ENCODE results near the gene SEMA4G. TPM values are rescaled to one million over a fixed set of nuclear protein-coding genes. Genes with fewer than 3 reads are reported as not detected.

Gene SEMA4G
- total and polyA plus RNA-seq, 2 of the 13 experiments (the other 11 are each of a cell fraction or from before 2014, with no cell fraction given): 46.2 to 207 TPM

DNA sequence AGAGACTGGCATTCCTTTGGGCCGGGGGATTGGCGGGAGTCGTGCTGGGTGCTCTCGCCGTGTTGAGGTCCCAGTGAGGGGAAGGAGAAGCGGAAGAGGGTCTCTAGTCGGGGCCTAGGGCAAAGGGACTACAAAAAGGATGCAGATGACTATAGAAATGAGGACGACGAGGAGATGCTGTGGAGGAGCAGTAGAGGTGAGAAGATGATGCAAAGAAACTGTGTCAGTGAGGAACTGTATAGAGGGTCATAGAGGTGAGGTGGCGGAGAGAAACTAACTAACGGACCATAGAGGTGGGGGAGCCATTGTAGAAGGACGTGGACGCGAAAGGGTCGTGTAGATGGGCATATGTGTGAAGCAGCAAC is 18.4 kb downstream of the SEMA4G start (continued):
- no peak for TF ChIP-seq ZNF577 (CRISPR knock-in tag; IDR thresholded peaks at IDR 0.05; ENCODE audit: borderline replicate concordance, low read depth)
- 0 out of 2 replicates have a peak, but pooled peaks have one; percentile 0 for TF ChIP-seq KMT2A (CRISPR knock-in tag; IDR thresholded peaks at IDR 0.05)
- TF ChIP-seq, protein P1, sequence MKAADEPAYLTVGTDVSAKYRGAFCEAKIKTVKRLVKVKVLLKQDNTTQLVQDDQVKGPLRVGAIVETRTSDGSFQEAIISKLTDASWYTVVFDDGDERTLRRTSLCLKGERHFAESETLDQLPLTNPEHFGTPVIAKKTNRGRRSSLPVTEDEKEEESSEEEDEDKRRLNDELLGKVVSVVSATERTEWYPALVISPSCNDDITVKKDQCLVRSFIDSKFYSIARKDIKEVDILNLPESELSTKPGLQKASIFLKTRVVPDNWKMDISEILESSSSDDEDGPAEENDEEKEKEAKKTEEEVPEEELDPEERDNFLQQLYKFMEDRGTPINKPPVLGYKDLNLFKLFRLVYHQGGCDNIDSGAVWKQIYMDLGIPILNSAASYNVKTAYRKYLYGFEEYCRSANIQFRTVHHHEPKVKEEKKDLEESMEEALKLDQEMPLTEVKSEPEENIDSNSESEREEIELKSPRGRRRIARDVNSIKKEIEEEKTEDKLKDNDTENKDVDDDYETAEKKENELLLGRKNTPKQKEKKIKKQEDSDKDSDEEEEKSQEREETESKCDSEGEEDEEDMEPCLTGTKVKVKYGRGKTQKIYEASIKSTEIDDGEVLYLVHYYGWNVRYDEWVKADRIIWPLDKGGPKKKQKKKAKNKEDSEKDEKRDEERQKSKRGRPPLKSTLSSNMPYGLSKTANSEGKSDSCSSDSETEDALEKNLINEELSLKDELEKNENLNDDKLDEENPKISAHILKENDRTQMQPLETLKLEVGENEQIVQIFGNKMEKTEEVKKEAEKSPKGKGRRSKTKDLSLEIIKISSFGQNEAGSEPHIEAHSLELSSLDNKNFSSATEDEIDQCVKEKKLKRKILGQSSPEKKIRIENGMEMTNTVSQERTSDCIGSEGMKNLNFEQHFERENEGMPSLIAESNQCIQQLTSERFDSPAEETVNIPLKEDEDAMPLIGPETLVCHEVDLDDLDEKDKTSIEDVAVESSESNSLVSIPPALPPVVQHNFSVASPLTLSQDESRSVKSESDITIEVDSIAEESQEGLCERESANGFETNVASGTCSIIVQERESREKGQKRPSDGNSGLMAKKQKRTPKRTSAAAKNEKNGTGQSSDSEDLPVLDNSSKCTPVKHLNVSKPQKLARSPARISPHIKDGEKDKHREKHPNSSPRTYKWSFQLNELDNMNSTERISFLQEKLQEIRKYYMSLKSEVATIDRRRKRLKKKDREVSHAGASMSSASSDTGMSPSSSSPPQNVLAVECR (CRISPR knock-in tag; IDR thresholded peaks at IDR 0.05; ENCODE audit: borderline replicate concordance): peak; percentile 69; the same call in 1 of the 2 replicates
- TF ChIP-seq MYNN (CRISPR knock-in tag; IDR thresholded peaks at IDR 0.05; ENCODE audit: low read depth): no peak
- TF ChIP-seq, protein P2, sequence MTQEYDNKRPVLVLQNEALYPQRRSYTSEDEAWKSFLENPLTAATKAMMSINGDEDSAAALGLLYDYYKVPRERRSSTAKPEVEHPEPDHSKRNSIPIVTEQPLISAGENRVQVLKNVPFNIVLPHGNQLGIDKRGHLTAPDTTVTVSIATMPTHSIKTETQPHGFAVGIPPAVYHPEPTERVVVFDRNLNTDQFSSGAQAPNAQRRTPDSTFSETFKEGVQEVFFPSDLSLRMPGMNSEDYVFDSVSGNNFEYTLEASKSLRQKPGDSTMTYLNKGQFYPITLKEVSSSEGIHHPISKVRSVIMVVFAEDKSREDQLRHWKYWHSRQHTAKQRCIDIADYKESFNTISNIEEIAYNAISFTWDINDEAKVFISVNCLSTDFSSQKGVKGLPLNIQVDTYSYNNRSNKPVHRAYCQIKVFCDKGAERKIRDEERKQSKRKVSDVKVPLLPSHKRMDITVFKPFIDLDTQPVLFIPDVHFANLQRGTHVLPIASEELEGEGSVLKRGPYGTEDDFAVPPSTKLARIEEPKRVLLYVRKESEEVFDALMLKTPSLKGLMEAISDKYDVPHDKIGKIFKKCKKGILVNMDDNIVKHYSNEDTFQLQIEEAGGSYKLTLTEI (CRISPR knock-in tag; conservative IDR thresholded peaks at IDR 0.05): no peak
- no peak for TF ChIP-seq ZNF296 (CRISPR knock-in tag; conservative IDR thresholded peaks at IDR 0.05)
- no peak for TF ChIP-seq ZNF670 (CRISPR knock-in tag; IDR thresholded peaks at IDR 0.05; ENCODE audit: borderline replicate concordance)
- TF ChIP-seq, protein P3, sequence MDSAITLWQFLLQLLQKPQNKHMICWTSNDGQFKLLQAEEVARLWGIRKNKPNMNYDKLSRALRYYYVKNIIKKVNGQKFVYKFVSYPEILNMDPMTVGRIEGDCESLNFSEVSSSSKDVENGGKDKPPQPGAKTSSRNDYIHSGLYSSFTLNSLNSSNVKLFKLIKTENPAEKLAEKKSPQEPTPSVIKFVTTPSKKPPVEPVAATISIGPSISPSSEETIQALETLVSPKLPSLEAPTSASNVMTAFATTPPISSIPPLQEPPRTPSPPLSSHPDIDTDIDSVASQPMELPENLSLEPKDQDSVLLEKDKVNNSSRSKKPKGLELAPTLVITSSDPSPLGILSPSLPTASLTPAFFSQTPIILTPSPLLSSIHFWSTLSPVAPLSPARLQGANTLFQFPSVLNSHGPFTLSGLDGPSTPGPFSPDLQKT (CRISPR knock-in tag; IDR thresholded peaks at IDR 0.05; ENCODE audit: borderline replicate concordance): no peak
- TF ChIP-seq, protein P4, sequence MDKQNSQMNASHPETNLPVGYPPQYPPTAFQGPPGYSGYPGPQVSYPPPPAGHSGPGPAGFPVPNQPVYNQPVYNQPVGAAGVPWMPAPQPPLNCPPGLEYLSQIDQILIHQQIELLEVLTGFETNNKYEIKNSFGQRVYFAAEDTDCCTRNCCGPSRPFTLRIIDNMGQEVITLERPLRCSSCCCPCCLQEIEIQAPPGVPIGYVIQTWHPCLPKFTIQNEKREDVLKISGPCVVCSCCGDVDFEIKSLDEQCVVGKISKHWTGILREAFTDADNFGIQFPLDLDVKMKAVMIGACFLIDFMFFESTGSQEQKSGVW (CRISPR knock-in tag; IDR thresholded peaks at IDR 0.05; ENCODE audit: borderline replicate concordance): no peak
- TF ChIP-seq KDM1A (CRISPR knock-in tag; IDR thresholded peaks at IDR 0.05): no peak
- TF ChIP-seq, protein P5, sequence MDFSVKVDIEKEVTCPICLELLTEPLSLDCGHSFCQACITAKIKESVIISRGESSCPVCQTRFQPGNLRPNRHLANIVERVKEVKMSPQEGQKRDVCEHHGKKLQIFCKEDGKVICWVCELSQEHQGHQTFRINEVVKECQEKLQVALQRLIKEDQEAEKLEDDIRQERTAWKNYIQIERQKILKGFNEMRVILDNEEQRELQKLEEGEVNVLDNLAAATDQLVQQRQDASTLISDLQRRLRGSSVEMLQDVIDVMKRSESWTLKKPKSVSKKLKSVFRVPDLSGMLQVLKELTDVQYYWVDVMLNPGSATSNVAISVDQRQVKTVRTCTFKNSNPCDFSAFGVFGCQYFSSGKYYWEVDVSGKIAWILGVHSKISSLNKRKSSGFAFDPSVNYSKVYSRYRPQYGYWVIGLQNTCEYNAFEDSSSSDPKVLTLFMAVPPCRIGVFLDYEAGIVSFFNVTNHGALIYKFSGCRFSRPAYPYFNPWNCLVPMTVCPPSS (IDR thresholded peaks at IDR 0.05): no peak
- TF ChIP-seq FLYWCH1 (CRISPR knock-in tag; IDR thresholded peaks at IDR 0.05): no peak
- no peak for TF ChIP-seq ZBTB1 (CRISPR knock-in tag; IDR thresholded peaks at IDR 0.05; ENCODE audit: borderline replicate concordance)
- TF ChIP-seq ZBTB20 (CRISPR knock-in tag; IDR thresholded peaks at IDR 0.05; ENCODE audit: borderline replicate concordance, low read depth): peak; percentile 11; the same call in 1 of the 2 replicates
- TF ChIP-seq ZNF589 (CRISPR knock-in tag; conservative IDR thresholded peaks at IDR 0.05): no peak
- no peak for TF ChIP-seq GLI4 (CRISPR knock-in tag; IDR thresholded peaks at IDR 0.05; ENCODE audit: borderline replicate concordance)
- no peak for TF ChIP-seq MTA3 (CRISPR knock-in tag; IDR thresholded peaks at IDR 0.05)
- no peak for TF ChIP-seq NCOA5 (CRISPR knock-in tag; IDR thresholded peaks at IDR 0.05)
- no peak for TF ChIP-seq ONECUT2 (CRISPR knock-in tag; IDR thresholded peaks at IDR 0.05)
- no peak for TF ChIP-seq ZNF292 (CRISPR knock-in tag; IDR thresholded peaks at IDR 0.05; ENCODE audit: borderline replicate concordance, low read depth)
- TF ChIP-seq, protein P6, sequence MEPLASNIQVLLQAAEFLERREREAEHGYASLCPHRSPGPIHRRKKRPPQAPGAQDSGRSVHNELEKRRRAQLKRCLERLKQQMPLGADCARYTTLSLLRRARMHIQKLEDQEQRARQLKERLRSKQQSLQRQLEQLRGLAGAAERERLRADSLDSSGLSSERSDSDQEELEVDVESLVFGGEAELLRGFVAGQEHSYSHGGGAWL (CRISPR knock-in tag; IDR thresholded peaks at IDR 0.05): no peak
